Muscle layer of duodenum (tissue), 2 donors: ENCODE results near the gene RAB22A.
"Not testable (repeated sequence)": the region's sequence is repeated elsewhere in the genome, so short reads cannot be mapped to it uniquely, and the experiment has no call there.

ENCODE experiments used
- H3K27ac ChIP-seq: one replicate; pipeline ENCODE4 v1.7.0; 2013; ENCODE audit warnings: mild to moderate bottlenecking, low read length
- H3K27me3 ChIP-seq: one replicate; pipeline ENCODE4 v1.7.0; 2013; ENCODE audit warnings: low read depth, mild to moderate bottlenecking, control low read depth, low read length
- H3K36me3 ChIP-seq, 2 donors: one replicate each; pipeline ENCODE4 v1.7.0; 2013; ENCODE audit warnings: low read length in 2 of 2, control low read depth in 1 of 2, mild to moderate bottlenecking in 1 of 2; ENCODE audit not compliant: insufficient read depth in 2 of 2, control insufficient read depth in 1 of 2
- H3K4me1 ChIP-seq, 2 donors: one replicate each; pipeline ENCODE4 v1.7.0; 2013; ENCODE audit warnings: low read length in 2 of 2, mild to moderate bottlenecking in 2 of 2, control low read depth in 1 of 2, moderate library complexity in 1 of 2; ENCODE audit not compliant: insufficient read depth in 2 of 2, control insufficient read depth in 1 of 2
- H3K4me3 ChIP-seq, 2 donors: one replicate each; pipeline ENCODE4 v1.7.0; 2013; ENCODE audit warnings: low read length in 2 of 2, low read depth in 1 of 2, mild to moderate bottlenecking in 1 of 2
- H3K9me3 ChIP-seq, 2 donors: one replicate each; pipeline ENCODE4 v1.7.0; 2013; ENCODE audit warnings: low read length in 2 of 2, control low read depth in 1 of 2, mild to moderate bottlenecking in 1 of 2; ENCODE audit not compliant: control insufficient read depth in 1 of 2
- donor health status: healthy.

RAB22A gene

DNA sequence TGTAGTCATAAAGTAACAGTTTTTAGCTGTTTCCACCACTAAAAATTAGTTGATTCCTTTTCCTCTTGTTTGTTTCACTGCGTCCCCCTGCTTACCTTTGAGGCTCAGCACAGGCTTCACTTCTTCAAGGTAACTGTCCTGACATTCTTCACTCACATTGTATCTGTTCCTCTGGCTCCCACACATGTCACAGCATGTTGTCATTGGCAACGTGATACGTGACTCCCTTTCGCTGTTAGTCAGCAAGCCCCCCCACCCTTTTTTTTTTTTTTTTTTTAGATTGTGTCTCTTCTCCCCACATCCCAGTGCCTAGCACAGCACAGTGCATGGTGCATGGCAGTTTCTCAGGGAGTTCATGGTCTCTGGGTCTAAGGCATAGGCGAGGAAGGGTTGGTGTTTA, 92.8 kb downstream of the RAB22A start:
- H3K4me3 ChIP-seq, result no peak overlapping the region
- H3K27me3 ChIP-seq, result no peaks in the 10 kb centered on the region
- H3K9me3 ChIP-seq, result no peaks in the 10 kb centered on the region
- no peak overlapping the region for H3K27ac ChIP-seq
- H3K4me1 ChIP-seq, result peaks cover 0 to 19% of the 10 kb centered on the region in 2 donors
- H3K36me3 ChIP-seq, result no peaks in the 10 kb centered on the region

DNA sequence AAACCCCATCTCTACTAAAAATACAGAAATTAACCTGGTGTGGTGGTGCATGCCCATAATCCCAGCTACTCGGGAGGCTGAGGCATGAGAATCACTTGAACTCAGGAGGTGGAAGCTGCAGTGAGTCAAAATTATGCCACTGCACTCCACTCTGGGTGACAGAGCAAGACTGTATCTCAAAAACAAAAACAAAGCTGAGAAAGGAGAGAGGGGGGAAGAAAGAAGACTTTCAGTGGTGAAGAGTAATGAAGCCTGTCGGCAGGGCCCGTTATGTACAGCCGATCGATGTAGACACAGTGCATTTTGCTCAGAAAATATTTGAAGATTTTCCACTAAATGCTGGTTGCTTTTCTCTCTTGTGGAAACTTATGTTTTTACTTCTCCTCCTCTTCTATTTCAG, 93.3 kb downstream of the RAB22A start:
- Histone ChIP-seq H3K27me3 (no peaks in the 10 kb centered on the region), H3K4me3 (no peak overlapping the region), H3K9me3 (no peaks in the 10 kb centered on the region), H3K4me1 (peaks cover 0 to 20% of the 10 kb centered on the region in 2 donors), H3K27ac (no peak overlapping the region), H3K36me3 (no peaks in the 10 kb centered on the region)

DNA sequence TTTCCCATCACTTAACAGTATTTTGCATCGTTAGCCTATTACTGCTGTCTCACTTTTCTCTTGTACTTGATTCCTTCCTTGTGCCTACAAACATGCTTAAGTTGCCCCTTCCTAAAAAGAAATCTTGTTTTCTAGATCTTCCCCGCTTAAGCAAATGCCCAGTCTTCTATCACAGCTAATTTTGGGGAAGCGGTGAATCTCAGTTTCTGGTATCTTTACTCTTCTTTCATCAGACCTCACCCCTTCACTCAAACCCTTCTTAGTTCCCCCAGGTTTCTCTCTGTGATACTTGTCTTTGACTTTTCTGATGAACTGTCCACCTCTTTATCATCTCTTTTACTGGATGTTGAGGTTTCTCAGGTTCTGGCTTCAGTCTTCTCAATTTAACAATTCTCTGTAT, 93.8 kb downstream of the RAB22A start:
- Histone ChIP-seq H3K9me3 (no peaks in the 10 kb centered on the region), H3K4me1 (peaks cover 3 to 23% of the 10 kb centered on the region in 2 donors), H3K27ac (no peak overlapping the region), H3K4me3 (no peak overlapping the region), H3K27me3 (no peaks in the 10 kb centered on the region), H3K36me3 (no peaks in the 10 kb centered on the region)

DNA sequence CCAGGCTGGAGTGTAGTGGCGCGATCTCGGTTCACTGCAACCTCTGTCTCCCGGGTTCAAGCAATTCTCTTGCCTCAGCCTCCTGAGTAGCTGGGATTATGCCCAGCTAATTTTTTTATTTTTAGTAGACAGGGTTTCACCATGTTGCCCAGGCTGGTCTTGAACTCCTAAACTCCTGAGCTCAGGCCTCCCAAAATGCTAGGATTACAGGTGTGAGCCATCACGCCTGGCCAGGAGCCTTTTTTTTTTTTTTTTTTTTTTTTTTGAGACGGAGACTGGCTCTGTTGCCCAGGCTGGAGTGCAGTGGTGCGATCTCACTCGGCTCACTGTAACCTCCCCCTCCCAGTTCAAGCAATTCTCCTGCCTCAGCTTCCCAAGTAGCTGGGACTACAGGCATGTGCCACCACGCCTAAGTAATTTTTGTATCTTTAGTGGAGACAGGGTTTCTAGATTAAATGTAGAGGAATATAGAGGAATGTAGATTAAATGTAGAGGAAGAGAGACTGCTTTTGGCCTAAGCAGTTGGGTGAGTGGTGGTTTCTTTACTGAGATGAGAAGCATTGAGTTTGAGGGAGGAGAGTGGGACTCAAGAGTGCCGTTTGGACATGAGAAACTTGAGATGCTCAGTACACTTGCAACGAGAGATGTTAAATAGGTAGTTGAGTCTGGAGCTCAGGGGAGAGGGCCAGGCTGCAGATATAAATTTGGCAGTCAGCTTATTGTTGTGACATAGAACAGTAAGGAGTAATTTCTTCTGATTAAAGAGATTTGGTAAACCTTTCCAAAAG, 96.2 kb downstream of the RAB22A start:
- H3K9me3 ChIP-seq, result no peaks in the 10 kb centered on the region
- H3K4me1 ChIP-seq, result peaks cover 7 to 30% of the 10 kb centered on the region in 2 donors
- H3K36me3 ChIP-seq, result no peaks in the 10 kb centered on the region
- H3K27me3 ChIP-seq, result no peaks in the 10 kb centered on the region
- no peak overlapping the region for H3K27ac ChIP-seq
- H3K4me3 ChIP-seq, result no peak overlapping the region

DNA sequence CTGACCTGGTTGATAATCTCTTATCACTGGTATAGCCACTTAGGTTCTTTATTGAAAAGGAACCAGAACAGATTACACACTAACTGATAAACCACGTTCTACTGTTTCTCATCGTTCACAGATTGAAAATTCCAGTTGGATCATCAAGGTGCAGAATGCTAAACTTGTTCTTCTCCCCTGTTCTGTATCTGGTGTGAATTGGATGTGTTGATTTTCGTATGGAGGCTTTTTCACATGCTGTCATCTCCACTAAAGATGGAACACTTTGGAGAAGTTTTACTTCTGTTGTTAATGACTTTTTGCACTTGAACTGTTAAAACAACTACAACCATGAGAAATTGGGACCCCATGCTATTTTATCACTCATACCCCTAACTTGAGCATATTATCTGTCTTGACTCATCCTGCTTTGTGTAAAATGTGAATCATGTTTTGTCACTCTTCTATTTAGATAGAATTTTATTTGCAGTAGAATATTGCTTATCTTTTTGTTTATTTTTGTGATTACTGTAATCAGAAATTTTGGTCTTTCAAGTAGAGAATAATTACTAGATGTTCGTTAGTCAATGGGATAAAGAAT, 97.0 kb downstream of the RAB22A start:
- H3K27me3 ChIP-seq, result no peaks in the 10 kb centered on the region
- no peaks in the 10 kb centered on the region for H3K9me3 ChIP-seq
- no peak overlapping the region for H3K4me3 ChIP-seq
- no peaks in the 10 kb centered on the region for H3K36me3 ChIP-seq
- H3K4me1 ChIP-seq, result peaks cover 7 to 25% of the 10 kb centered on the region in 2 donors
- H3K27ac ChIP-seq, result no peak overlapping the region

DNA sequence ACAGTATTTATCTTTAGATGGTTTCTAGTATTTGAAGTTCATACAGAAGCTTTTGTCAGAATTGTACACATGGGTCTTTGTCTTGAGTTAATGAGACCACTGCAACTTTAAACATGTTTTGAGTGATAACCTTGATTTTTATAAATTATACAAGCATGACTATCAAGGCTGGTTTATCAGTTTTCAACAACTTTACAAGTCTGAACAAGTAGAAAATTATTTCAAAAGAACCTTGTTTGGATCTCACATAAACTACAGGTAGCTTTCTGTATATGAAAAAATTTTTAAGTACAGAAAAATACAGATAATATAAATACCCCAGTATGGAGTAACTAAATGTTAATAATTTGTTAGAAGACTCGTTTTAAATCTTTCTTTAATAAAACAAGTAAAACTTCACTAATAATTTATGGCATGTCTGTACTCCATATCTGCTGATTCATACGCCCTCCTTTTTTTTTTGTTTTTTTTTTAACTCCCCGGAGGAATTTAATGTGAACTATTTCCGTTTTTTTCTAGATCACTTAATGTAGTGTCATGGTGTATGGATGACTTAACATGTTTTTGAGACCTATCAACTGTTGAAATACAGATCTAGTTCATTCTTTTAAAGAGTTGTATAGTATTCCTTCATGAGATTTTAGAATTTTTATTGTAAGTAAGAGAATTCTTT, 97.8 kb downstream of the RAB22A start:
- Histone ChIP-seq H3K4me1 (peaks cover 7 to 24% of the 10 kb centered on the region in 2 donors), H3K36me3 (no peaks in the 10 kb centered on the region), H3K9me3 (no peaks in the 10 kb centered on the region), H3K27ac (no peak overlapping the region), H3K4me3 (no peak overlapping the region), H3K27me3 (no peaks in the 10 kb centered on the region)

DNA sequence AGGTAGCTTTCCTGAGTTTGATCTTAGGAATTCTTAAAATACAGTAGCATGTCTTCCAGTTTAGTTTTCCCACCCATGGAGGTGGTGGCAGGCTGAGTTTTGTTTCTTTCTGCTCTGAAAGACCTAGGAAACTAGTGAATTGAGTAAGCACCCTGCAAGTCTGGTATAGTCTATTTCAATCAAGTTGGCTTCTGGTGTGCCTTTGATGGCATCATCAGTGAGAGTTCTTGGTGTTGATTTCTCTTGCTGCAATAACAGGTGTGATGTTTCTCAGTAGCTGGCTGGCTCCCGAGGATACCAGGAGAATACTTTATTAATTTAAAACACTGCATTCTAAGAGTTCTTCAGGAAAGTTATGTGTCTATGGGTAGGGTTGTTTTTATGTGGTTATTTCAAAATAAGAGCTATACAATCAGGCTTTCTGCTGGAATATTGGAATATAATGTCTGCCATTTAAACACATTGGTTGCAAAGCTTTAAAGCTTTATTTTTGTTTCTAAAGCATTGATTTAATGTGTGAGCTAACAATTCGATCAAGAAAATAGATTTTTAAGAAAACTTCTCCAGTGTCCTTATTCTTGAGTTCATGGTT, 98.5 kb downstream of the RAB22A start:
- Histone ChIP-seq H3K36me3 (no peaks in the 10 kb centered on the region), H3K9me3 (no peaks in the 10 kb centered on the region), H3K4me3 (no peak overlapping the region), H3K27ac (no peak overlapping the region), H3K4me1 (peaks cover 7 to 24% of the 10 kb centered on the region in 2 donors), H3K27me3 (no peaks in the 10 kb centered on the region)

GRCh38 chr20:58408603-58409246, 99.2 kb downstream of the RAB22A start:
- Histone ChIP-seq H3K9me3 (no peaks in the 10 kb centered on the region), H3K4me1 (peaks cover 7 to 24% of the 10 kb centered on the region in 2 donors), H3K27me3 (no peaks in the 10 kb centered on the region), H3K36me3 (no peaks in the 10 kb centered on the region), H3K27ac (no peak overlapping the region), H3K4me3 (no peak overlapping the region)

DNA sequence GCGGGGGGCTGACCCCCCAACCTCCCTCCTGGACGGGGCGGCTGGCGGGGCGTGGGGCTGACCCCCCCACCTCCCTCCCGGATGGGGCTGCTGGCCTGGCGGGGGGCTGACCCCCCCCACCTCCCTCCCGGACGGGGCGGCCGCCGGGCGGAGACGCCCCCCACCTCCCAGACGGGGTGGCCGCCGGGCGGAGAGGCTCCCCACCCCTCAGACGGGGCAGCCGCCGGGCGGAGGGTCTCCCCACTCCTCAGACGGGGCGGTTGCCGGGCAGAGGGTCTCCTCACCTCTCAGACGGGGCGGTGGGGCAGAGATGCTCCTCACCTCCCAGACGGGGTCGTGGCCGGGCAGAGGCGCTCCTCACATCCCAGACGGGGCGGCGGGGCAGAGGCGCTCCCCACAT, 104.7 kb downstream of the RAB22A start:
- H3K4me3 ChIP-seq, H3K27ac ChIP-seq, H3K36me3 ChIP-seq, H3K9me3 ChIP-seq, H3K4me1 ChIP-seq, H3K27me3 ChIP-seq: not testable (repeated sequence)

DNA sequence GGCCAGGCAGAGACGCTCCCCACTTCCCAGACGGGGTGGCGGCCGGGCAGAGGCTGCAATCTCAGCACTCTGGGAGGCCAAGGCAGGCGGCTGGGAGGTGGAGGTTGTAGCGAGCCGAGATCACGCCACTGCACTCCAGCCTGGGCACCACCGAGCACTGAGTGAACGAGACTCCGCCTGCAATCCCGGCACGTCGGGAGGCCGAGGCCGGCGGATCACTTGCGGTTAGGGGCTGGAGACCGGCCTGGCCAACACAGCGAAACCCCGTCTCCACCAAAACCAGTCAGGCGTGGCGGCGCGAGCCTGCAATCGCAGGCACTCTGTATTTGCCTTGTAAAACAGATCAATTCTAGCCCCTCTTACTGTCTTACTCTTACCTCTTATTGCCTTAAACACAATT, 105.3 kb downstream of the RAB22A start:
- H3K4me3 ChIP-seq, H3K4me1 ChIP-seq: not testable (repeated sequence)

GRCh38 chr20:58416057-58416456, 106.5 kb downstream of the RAB22A start:
- no peaks in the 10 kb centered on the region for H3K27me3 ChIP-seq
- H3K4me3 ChIP-seq, result no peak overlapping the region
- no peak overlapping the region for H3K27ac ChIP-seq
- peaks cover 12 to 22% of the 10 kb centered on the region in 2 donors for H3K36me3 ChIP-seq
- H3K4me1 ChIP-seq, result no peaks in the 10 kb centered on the region
- H3K9me3 ChIP-seq, result no peaks in the 10 kb centered on the region

More for the DNA sequence above, 105.3 kb downstream of the RAB22A start:
- H3K27ac ChIP-seq, H3K9me3 ChIP-seq, H3K27me3 ChIP-seq: not testable (repeated sequence)
- H3K36me3 ChIP-seq, result peaks cover 6 to 13% of the 10 kb centered on the region in 2 donors
